NCI-H345 (cell line): ENCODE data around the gene LMNB1.
"Not testable (repeated sequence)": the region's sequence is repeated elsewhere in the genome, so short reads cannot be mapped to it uniquely, and the experiment has no call there.

Experiments
- DNase-seq: peaks from one replicate; lab custom pipeline; 2025; lab: John Stamatoyannopoulos, UW

LMNB1 gene

GRCh38 chr5:126826619-126827215 lies 49.8 kb downstream of the LMNB1 start:
- DNase-seq = no peak

GRCh38 chr5:126829098-126829497 lies 52.2 kb downstream of the LMNB1 start:
- no peak for DNase-seq

GRCh38 chr5:126830061-126830460 lies 53.1 kb downstream of the LMNB1 start:
- no peak for DNase-seq

GRCh38 chr5:126831156-126831555 lies 54.2 kb downstream of the LMNB1 start:
- no peak for DNase-seq

GRCh38 chr5:126836778-126837177 lies 59.8 kb downstream of the LMNB1 start:
- DNase-seq = no peak

GRCh38 chr5:126837242-126837641 lies 60.3 kb downstream of the LMNB1 start:
- no peak for DNase-seq

GRCh38 chr5:126837906-126838539 lies 61.1 kb downstream of the LMNB1 start:
- no peak for DNase-seq

GRCh38 chr5:126839407-126839806 lies 62.5 kb downstream of the LMNB1 start:
- DNase-seq = not testable (repeated sequence)

- DNase-seq = not testable (repeated sequence)
Measured at GRCh38 chr5:126843375-126843774, 66.4 kb downstream of the LMNB1 start.

- DNase-seq = not testable (repeated sequence)
Measured at GRCh38 chr5:126845470-126846070, 68.6 kb downstream of the LMNB1 start.

GRCh38 chr5:126846344-126846743 lies 69.4 kb downstream of the LMNB1 start:
- no peak for DNase-seq

- DNase-seq = no peak
Measured at GRCh38 chr5:126846744-126847455, 70.0 kb downstream of the LMNB1 start.

- DNase-seq = no peak
Measured at GRCh38 chr5:126847456-126847820, 70.5 kb downstream of the LMNB1 start.

GRCh38 chr5:126847826-126848251 lies 70.9 kb downstream of the LMNB1 start:
- DNase-seq = no peak

GRCh38 chr5:126848253-126848652 lies 71.3 kb downstream of the LMNB1 start:
- DNase-seq = no peak

GRCh38 chr5:126849101-126849678 lies 72.3 kb downstream of the LMNB1 start:
- DNase-seq = no peak

- DNase-seq = no peak
Measured at GRCh38 chr5:126851501-126852011, 74.6 kb downstream of the LMNB1 start.

GRCh38 chr5:126852091-126852571 lies 75.2 kb downstream of the LMNB1 start:
- DNase-seq = no peak

- DNase-seq = no peak
Measured at GRCh38 chr5:126852841-126853271, 75.9 kb downstream of the LMNB1 start.

- not testable (repeated sequence) for DNase-seq
Measured at GRCh38 chr5:126853541-126854307, 76.8 kb downstream of the LMNB1 start.

GRCh38 chr5:126854526-126855110 lies 77.7 kb downstream of the LMNB1 start:
- DNase-seq = no peak
